WTC11 (cell line): ENCODE results near the gene TNS3. TPM values are rescaled to one million over a fixed set of nuclear protein-coding genes. Genes with fewer than 3 reads are reported as not detected.

Experiments
- ATAC-seq: fragments of 200-7000 bp; cut with Tn5 transposase; 2 replicates; pipeline ENCODE4 v1.10.0; 2021; ENCODE audit warnings: mild to moderate bottlenecking, moderate library complexity
- CTCF ChIA-PET: fragments of 300-600 bp; sonication (Branson Sonifier 250); formaldehyde crosslinking; loops from one replicate; lab custom pipeline; 2021; ENCODE audit warnings: antibody characterized with exemption; lab: Charles Lee
- POLR2A ChIA-PET: fragments of 350-600 bp; sonication (Branson Sonifier 250); formaldehyde crosslinking; loops from one replicate; lab custom pipeline; 2021; ENCODE audit warnings: antibody characterized with exemption; lab: Charles Lee
- DNase-seq: peaks from one replicate; pipeline ENCODE4 v3.0.0; 2021; ENCODE audit warnings: low spot score
- H3K27ac Mint-ChIP-seq: 2 replicates; pipeline ENCODE4 v1.8.0; 2021; ENCODE audit warnings: mixed read lengths
- H3K27me3 Mint-ChIP-seq: 2 replicates; pipeline ENCODE4 v1.8.0; 2021; ENCODE audit warnings: low read depth, mild to moderate bottlenecking, moderate library complexity, mixed read lengths
- H3K36me3 Mint-ChIP-seq: 2 replicates; pipeline ENCODE4 v1.8.0; 2021; ENCODE audit warnings: mixed read lengths
- H3K4me1 Mint-ChIP-seq: 2 replicates; pipeline ENCODE4 v1.8.0; 2022; ENCODE audit warnings: mixed read lengths
- H3K4me3 Mint-ChIP-seq: 2 replicates; pipeline ENCODE4 v1.8.0; 2021; ENCODE audit warnings: mild to moderate bottlenecking, moderate library complexity, mixed read lengths
- H3K9me3 Mint-ChIP-seq: 2 replicates; pipeline ENCODE4 v1.8.0; 2021; ENCODE audit warnings: mixed read lengths
- CREB1 ChIP-seq: sonication (generic); formaldehyde crosslinking; IDR thresholded peaks from 2 replicates; pipeline ENCODE4 v1.8.0; 2023; ENCODE audit warnings: mild to moderate bottlenecking, missing genetic modification reagents
- E2F5 ChIP-seq: sonication (generic); formaldehyde crosslinking; IDR thresholded peaks from 2 replicates; pipeline ENCODE4 v1.8.1; 2022; ENCODE audit warnings: mild to moderate bottlenecking, moderate library complexity, missing genetic modification reagents
- EMX1 ChIP-seq: fragments of 250-450 bp; sonication (Bioruptor Pico); IDR thresholded peaks from 2 replicates; pipeline ENCODE4 v1.8.0; 2021; ENCODE audit warnings: mild to moderate bottlenecking
- ETV6 ChIP-seq: sonication (generic); formaldehyde crosslinking; IDR thresholded peaks from 2 replicates; pipeline ENCODE4 v1.8.1; 2022; ENCODE audit warnings: mild to moderate bottlenecking, missing genetic modification reagents
- FOXP4 ChIP-seq: sonication (generic); formaldehyde crosslinking; IDR thresholded peaks from 2 replicates; pipeline ENCODE4 v1.8.0; 2022; ENCODE audit warnings: mild to moderate bottlenecking, missing genetic modification reagents
- NR3C1 ChIP-seq: sonication (generic); formaldehyde crosslinking; conservative IDR thresholded peaks from 2 replicates; pipeline ENCODE4 v1.8.1; 2023; ENCODE audit warnings: low read depth, mild to moderate bottlenecking, missing genetic modification reagents
- PRRX2 ChIP-seq: fragments of 250-450 bp; sonication (Bioruptor Pico); IDR thresholded peaks from 2 replicates; pipeline ENCODE4 v1.8.0; 2021; ENCODE audit warnings: mild to moderate bottlenecking
- RORB ChIP-seq: fragments of 250-450 bp; sonication (Bioruptor Pico); IDR thresholded peaks from 2 replicates; pipeline ENCODE4 v1.9.0; 2021; ENCODE audit warnings: mild to moderate bottlenecking
- USF2 ChIP-seq: sonication (generic); formaldehyde crosslinking; IDR thresholded peaks from 2 replicates; pipeline ENCODE4 v1.8.1; 2023; ENCODE audit warnings: mild to moderate bottlenecking, missing genetic modification reagents, moderate library complexity
- ZNF138 ChIP-seq: sonication (generic); formaldehyde crosslinking; conservative IDR thresholded peaks from 2 replicates; pipeline ENCODE4 v1.8.1; 2022; ENCODE audit warnings: mild to moderate bottlenecking, moderate library complexity, missing genetic modification reagents
- ZNF219 ChIP-seq: sonication (generic); formaldehyde crosslinking; IDR thresholded peaks from 2 replicates; pipeline ENCODE4 v1.8.0; 2023; ENCODE audit warnings: missing genetic modification reagents, mild to moderate bottlenecking, borderline replicate concordance
- ZNF232 ChIP-seq: sonication (generic); formaldehyde crosslinking; IDR thresholded peaks from 2 replicates; pipeline ENCODE4 v1.8.0; 2022; ENCODE audit warnings: mild to moderate bottlenecking, missing genetic modification reagents
- ZNF317 ChIP-seq: sonication (generic); formaldehyde crosslinking; IDR thresholded peaks from 2 replicates; pipeline ENCODE4 v1.8.1; 2023; ENCODE audit warnings: low read depth, mild to moderate bottlenecking, moderate library complexity, missing genetic modification reagents, borderline replicate concordance
- total RNA-seq: library from RNA; stranded (reverse); gene quantifications from 3 replicates; pipeline ENCODE4 v1.2.3, GENCODE V29; 2021
- TF ChIP-seq, protein P1 (sequence below): fragments of 250-450 bp; sonication (Bioruptor Pico); IDR thresholded peaks from 2 replicates; pipeline ENCODE4 v2.1.2; 2022; ENCODE audit warnings: mild to moderate bottlenecking, moderate library complexity
- TF ChIP-seq, protein P2 (sequence below): sonication (generic); formaldehyde crosslinking; IDR thresholded peaks from 2 replicates; pipeline ENCODE4 v1.8.0; 2023; ENCODE audit warnings: mild to moderate bottlenecking, missing genetic modification reagents
- TF ChIP-seq, protein P3 (sequence below): fragments of 250-450 bp; sonication (Bioruptor Pico); IDR thresholded peaks from 2 replicates; pipeline ENCODE4 v1.9.0; 2021; ENCODE audit warnings: mild to moderate bottlenecking

Gene TNS3
- total RNA-seq, 1 experiment from 2014 or later, result 37.7 TPM

DNA sequence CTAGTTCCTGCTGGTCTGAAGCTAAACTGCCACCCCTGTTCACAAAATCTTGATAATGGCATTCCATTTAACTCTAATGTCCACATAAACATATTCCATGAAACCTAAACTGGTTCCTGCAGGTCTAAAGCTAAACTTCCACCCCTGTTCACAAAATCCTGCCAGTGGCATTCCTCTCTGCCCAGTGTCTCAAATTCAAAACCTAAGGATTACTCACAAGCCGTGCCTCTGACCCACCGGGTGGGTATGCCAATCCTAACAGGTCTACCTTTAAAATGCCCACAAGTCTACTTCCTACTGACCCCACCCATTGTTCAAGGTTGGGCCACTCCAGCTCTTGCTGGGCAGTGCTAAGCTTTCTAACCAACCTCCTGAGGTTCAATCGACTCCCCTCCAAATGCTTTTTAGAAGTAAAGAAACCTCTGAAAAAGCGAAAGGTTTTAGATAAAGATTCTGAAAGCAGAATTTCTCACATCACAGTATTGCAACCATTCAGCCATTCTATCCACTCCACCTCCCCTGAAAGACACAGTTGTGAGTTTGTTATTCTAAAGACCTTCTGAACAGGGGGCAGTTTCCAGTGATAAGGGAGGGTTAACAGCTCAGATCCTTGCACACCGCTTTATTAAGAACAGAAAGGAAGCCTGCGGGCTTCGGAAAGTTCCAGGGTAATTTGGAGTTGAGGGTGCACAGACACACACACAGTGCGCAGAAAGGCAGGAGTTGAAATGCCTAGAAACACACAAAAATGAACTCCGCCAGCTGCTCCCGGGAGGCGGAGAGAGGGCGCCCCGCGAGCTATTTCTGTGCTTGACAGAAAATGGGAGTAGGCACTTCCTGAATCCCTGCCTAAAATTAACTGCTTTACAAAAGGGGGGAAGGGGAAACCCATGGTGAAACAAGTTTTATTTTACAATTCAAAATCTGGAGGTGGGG lies 87.7 kb downstream of the TNS3 start:
- Mint-ChIP-seq H3K4me1 (peaks cover 77% of the 10 kb centered on the region), H3K27ac (peak overlapping the region; percentile 88), H3K4me3 (peak overlapping the region; percentile 26), H3K36me3 (no peaks in the 10 kb centered on the region), H3K27me3 (no peaks in the 10 kb centered on the region; the same call in 1 of the 2 replicates), H3K9me3 (no peaks in the 10 kb centered on the region)
- no peak; the same call in 1 of the 2 replicates for ATAC-seq
- DNase-seq, result no peak
- POLR2A ChIA-PET, result interaction anchor here (0.7 kb wide), 1 partner anchor 517 kb away, joined by 3 read pairs; no protein-coding TSS in a partner anchor
- no peak for TF ChIP-seq FOXP4 (CRISPR knock-in tag)
- TF ChIP-seq, protein P1, sequence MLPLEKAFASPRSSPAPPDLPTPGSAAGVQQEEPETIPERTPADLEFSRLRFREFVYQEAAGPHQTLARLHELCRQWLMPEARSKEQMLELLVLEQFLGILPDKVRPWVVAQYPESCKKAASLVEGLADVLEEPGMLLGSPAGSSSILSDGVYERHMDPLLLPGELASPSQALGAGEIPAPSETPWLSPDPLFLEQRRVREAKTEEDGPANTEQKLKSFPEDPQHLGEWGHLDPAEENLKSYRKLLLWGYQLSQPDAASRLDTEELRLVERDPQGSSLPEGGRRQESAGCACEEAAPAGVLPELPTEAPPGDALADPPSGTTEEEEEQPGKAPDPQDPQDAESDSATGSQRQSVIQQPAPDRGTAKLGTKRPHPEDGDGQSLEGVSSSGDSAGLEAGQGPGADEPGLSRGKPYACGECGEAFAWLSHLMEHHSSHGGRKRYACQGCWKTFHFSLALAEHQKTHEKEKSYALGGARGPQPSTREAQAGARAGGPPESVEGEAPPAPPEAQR (CRISPR knock-in tag), result no peak
- no peak for TF ChIP-seq PRRX2 (CRISPR knock-in tag)
- TF ChIP-seq E2F5, result no peak
- no peak for TF ChIP-seq CREB1 (CRISPR knock-in tag)
- TF ChIP-seq, protein P2, sequence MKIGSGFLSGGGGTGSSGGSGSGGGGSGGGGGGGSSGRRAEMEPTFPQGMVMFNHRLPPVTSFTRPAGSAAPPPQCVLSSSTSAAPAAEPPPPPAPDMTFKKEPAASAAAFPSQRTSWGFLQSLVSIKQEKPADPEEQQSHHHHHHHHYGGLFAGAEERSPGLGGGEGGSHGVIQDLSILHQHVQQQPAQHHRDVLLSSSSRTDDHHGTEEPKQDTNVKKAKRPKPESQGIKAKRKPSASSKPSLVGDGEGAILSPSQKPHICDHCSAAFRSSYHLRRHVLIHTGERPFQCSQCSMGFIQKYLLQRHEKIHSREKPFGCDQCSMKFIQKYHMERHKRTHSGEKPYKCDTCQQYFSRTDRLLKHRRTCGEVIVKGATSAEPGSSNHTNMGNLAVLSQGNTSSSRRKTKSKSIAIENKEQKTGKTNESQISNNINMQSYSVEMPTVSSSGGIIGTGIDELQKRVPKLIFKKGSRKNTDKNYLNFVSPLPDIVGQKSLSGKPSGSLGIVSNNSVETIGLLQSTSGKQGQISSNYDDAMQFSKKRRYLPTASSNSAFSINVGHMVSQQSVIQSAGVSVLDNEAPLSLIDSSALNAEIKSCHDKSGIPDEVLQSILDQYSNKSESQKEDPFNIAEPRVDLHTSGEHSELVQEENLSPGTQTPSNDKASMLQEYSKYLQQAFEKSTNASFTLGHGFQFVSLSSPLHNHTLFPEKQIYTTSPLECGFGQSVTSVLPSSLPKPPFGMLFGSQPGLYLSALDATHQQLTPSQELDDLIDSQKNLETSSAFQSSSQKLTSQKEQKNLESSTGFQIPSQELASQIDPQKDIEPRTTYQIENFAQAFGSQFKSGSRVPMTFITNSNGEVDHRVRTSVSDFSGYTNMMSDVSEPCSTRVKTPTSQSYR (CRISPR knock-in tag), result no peak
- TF ChIP-seq, protein P3, sequence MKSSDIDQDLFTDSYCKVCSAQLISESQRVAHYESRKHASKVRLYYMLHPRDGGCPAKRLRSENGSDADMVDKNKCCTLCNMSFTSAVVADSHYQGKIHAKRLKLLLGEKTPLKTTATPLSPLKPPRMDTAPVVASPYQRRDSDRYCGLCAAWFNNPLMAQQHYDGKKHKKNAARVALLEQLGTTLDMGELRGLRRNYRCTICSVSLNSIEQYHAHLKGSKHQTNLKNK (CRISPR knock-in tag), result no peak
- no peak for TF ChIP-seq ZNF232
- TF ChIP-seq RORB (CRISPR knock-in tag), result no peak
- TF ChIP-seq USF2 (CRISPR knock-in tag), result no peak
- TF ChIP-seq ZNF138 (CRISPR knock-in tag), result no peak
- TF ChIP-seq ZNF317 (CRISPR knock-in tag), result no peak
- no peak for TF ChIP-seq NR3C1 (CRISPR knock-in tag)
- TF ChIP-seq ETV6 (CRISPR knock-in tag), result no peak
- TF ChIP-seq ZNF219 (CRISPR knock-in tag), result no peak
- TF ChIP-seq EMX1, result no peak
- CTCF ChIA-PET, result interaction anchor here (0.5 to 2.8 kb wide), 6 partner anchors 10 to 228 kb away, joined by 3 to 11 read pairs (median 3); no protein-coding TSS in a partner anchor
